Measurements from ENCODE around the gene DOK5. TPM values are rescaled to one million over a fixed set of nuclear protein-coding genes. Genes with fewer than 3 reads are reported as not detected.

The DOK5 gene
- total RNA-seq, 1 donor from 2014 or later = 2.9 TPM

GRCh38 chr20:54456423-54456822, 19.0 kb upstream of the DOK5 start:
- no peak overlapping the region for H3K4me3 Mint-ChIP-seq (ENCODE audit: low read depth)
- peaks cover 5% of the 10 kb centered on the region for H3K9me3 Mint-ChIP-seq

GRCh38 chr20:54456961-54457360, 18.4 kb upstream of the DOK5 start:
- Mint-ChIP-seq H3K27ac (no peak overlapping the region), H3K9me3 (peaks cover 5% of the 10 kb centered on the region), H3K4me1 (ENCODE audit: low read depth) (no peaks in the 10 kb centered on the region), H3K36me3 (ENCODE audit: low read depth) (no peaks in the 10 kb centered on the region), H3K4me3 (ENCODE audit: low read depth) (no peak overlapping the region), H3K27me3 (ENCODE audit: low read depth) (no peaks in the 10 kb centered on the region)
- intact Hi-C loops (cut with micrococcal nuclease) = no loop called here
- no peak for DNase-seq (ENCODE audit: low spot score)

More at GRCh38 chr20:54456423-54456822, 19.0 kb upstream of the DOK5 start:
- no peaks in the 10 kb centered on the region for H3K27me3 Mint-ChIP-seq (ENCODE audit: low read depth)
- intact Hi-C loops (cut with micrococcal nuclease) = no loop called here
- no peak for DNase-seq (ENCODE audit: low spot score)
- H3K27ac Mint-ChIP-seq = no peak overlapping the region
- no peaks in the 10 kb centered on the region for H3K4me1 Mint-ChIP-seq (ENCODE audit: low read depth)
- H3K36me3 Mint-ChIP-seq (ENCODE audit: low read depth) = no peaks in the 10 kb centered on the region

DNA sequence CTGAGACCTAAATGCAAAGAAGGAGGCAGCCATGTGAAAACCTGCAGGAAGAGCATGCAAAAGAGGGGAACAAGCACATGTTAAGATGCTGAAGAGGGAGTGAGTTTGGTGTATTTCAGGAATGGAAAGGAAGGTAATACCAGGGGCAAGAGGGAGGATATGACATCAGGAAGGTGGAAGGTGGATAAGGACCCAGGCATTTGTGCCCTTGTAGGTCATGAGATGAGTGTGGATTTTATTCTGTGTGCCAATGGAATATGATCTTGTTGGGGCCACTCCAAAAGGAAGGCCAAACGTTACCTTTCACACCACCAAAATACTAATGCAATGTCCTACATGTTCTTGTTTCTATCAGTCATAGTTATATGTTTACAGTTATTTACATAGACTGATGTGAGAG, 17.2 kb upstream of the DOK5 start:
- DNase-seq (ENCODE audit: low spot score) = no peak
- Mint-ChIP-seq H3K36me3 (ENCODE audit: low read depth) (no peaks in the 10 kb centered on the region), H3K27ac (no peak overlapping the region), H3K27me3 (ENCODE audit: low read depth) (no peaks in the 10 kb centered on the region), H3K9me3 (no peaks in the 10 kb centered on the region), H3K4me1 (ENCODE audit: low read depth) (no peaks in the 10 kb centered on the region), H3K4me3 (ENCODE audit: low read depth) (no peak overlapping the region)
- intact Hi-C loops (cut with micrococcal nuclease) = no loop called here

DNA sequence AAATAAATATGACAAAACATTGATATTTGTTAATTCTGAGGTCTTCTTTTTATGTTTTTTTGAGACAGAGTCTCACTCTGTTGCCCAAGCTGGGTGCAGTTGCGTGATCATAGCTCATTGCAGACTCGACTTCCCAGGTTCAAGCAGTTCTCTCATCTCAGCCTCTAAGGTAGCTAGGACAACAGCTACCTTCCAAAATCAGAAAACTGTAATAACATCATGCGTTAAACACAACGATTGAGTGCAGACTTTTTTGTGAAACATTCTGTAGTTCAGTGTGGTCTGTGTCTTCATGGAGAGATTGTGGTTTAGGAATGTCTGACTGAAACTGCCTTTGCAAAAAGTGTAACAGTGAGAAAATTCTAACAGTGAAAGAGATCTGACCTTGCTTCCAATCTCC, 16.1 kb upstream of the DOK5 start:
- Mint-ChIP-seq H3K9me3 (no peaks in the 10 kb centered on the region), H3K27ac (no peak overlapping the region), H3K4me1 (ENCODE audit: low read depth) (no peaks in the 10 kb centered on the region), H3K36me3 (ENCODE audit: low read depth) (no peaks in the 10 kb centered on the region), H3K27me3 (ENCODE audit: low read depth) (no peaks in the 10 kb centered on the region), H3K4me3 (ENCODE audit: low read depth) (no peak overlapping the region)
- intact Hi-C loops (cut with micrococcal nuclease) = no loop called here
- no peak for DNase-seq (ENCODE audit: low spot score)

DNA sequence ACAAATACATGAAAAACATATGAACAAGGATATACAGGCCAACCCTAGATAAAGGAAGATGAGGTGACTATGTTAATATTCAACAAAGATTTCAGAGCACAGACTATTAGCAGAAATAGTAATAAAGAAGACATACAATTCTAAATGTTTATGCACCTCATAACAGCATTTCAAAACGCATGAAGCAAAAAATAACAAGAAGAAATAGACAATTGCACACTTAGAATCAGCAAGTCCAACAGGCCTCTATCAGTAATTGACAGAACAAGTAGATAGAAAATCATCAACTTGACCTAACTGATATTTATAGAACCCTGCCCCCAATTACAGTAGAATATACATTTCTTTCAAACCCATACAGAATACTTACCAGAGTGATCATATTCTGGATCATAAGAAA, 11.4 kb upstream of the DOK5 start:
- no peaks in the 10 kb centered on the region for H3K4me1 Mint-ChIP-seq (ENCODE audit: low read depth)
- intact Hi-C loops (cut with micrococcal nuclease) = no loop called here
- H3K27ac Mint-ChIP-seq = no peak overlapping the region
- H3K4me3 Mint-ChIP-seq (ENCODE audit: low read depth) = no peak overlapping the region
- no peaks in the 10 kb centered on the region for H3K36me3 Mint-ChIP-seq (ENCODE audit: low read depth)
- H3K9me3 Mint-ChIP-seq = no peaks in the 10 kb centered on the region
- H3K27me3 Mint-ChIP-seq (ENCODE audit: low read depth) = no peaks in the 10 kb centered on the region
- no peak for DNase-seq (ENCODE audit: low spot score)

DNA sequence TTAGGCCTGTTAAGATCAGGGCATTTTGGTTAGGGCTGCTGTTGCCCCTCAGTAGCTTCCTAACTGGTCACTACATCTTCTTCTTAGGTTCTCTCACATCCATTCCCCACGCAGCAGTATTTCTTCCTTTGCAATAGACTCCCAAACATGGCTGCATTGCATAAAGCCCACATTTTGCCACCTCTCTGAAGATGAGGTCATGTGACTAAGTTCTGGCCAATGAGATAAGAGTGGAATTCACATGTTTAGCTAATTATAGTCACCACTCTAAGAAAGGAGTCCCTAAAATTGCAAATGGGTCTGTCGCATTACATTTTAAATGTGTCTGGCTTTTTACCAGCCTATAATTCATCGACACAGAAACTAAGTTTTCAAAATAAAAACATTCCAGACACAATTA, 9.3 kb upstream of the DOK5 start:
- H3K9me3 Mint-ChIP-seq = no peaks in the 10 kb centered on the region
- intact Hi-C loops (cut with micrococcal nuclease) = no loop called here
- no peaks in the 10 kb centered on the region for H3K27me3 Mint-ChIP-seq (ENCODE audit: low read depth)
- no peak overlapping the region for H3K4me3 Mint-ChIP-seq (ENCODE audit: low read depth)
- DNase-seq (ENCODE audit: low spot score) = no peak
- H3K36me3 Mint-ChIP-seq (ENCODE audit: low read depth) = no peaks in the 10 kb centered on the region
- H3K27ac Mint-ChIP-seq = no peak overlapping the region
- H3K4me1 Mint-ChIP-seq (ENCODE audit: low read depth) = no peaks in the 10 kb centered on the region

DNA sequence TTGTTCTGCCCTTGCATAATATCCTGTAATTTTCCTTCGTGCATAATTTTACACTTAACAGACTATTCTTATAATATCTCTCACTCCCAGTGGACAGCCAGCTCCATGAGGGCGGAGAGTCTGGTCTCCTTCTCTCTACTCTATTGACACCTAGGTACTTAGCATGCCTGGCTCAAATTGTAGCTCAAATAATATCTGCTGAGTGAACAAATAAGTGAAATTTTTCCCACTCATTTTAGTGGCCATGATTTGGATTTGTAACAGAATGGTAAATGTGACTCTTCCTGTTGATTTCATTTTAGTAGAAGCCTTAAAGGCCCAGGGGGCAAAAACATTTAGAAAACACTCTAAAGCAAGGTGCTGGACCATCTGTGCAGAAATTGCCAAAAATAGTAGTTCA, 7.8 kb upstream of the DOK5 start:
- no peak overlapping the region for H3K27ac Mint-ChIP-seq

GRCh38 chr20:54468082-54468481, 7.3 kb upstream of the DOK5 start:
- Mint-ChIP-seq H3K9me3 (no peaks in the 10 kb centered on the region), H3K4me1 (ENCODE audit: low read depth) (no peaks in the 10 kb centered on the region), H3K27me3 (ENCODE audit: low read depth) (no peaks in the 10 kb centered on the region), H3K27ac (no peak overlapping the region), H3K4me3 (ENCODE audit: low read depth) (no peak overlapping the region), H3K36me3 (ENCODE audit: low read depth) (no peaks in the 10 kb centered on the region)
- intact Hi-C loops (cut with micrococcal nuclease) = no loop called here
- DNase-seq (ENCODE audit: low spot score) = no peak

More for the DNA sequence above, 7.8 kb upstream of the DOK5 start:
- Mint-ChIP-seq H3K4me1 (ENCODE audit: low read depth) (no peaks in the 10 kb centered on the region), H3K4me3 (ENCODE audit: low read depth) (no peak overlapping the region), H3K9me3 (no peaks in the 10 kb centered on the region), H3K36me3 (ENCODE audit: low read depth) (no peaks in the 10 kb centered on the region), H3K27me3 (ENCODE audit: low read depth) (no peaks in the 10 kb centered on the region)
- no peak for DNase-seq (ENCODE audit: low spot score)
- intact Hi-C loops (cut with micrococcal nuclease) = no loop called here

DNA sequence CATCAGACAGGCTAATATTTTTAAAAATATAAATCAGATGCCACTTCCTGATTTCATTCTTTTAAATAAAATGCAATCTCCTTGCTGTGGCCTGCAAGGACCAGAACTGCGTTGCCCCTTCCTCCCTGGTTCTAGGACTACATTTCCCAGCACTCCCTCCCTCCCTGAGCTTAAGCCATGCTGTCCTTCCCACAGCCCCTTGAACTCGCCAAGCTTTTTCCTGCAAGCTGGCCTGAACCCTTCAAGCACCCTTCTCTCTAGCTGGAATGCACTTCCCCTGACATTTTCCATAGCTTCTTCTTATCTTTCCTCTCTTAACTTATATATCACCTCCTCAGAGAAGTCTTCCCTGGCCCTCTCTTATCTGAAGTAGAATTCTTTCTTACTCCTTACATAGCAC, 6.1 kb upstream of the DOK5 start:
- DNase-seq (ENCODE audit: low spot score) = no peak
- Mint-ChIP-seq H3K27me3 (ENCODE audit: low read depth) (peaks cover 10% of the 10 kb centered on the region), H3K9me3 (no peaks in the 10 kb centered on the region), H3K4me3 (ENCODE audit: low read depth) (no peak overlapping the region), H3K36me3 (ENCODE audit: low read depth) (no peaks in the 10 kb centered on the region), H3K4me1 (ENCODE audit: low read depth) (peaks cover 5% of the 10 kb centered on the region), H3K27ac (no peak overlapping the region)
- intact Hi-C loops (cut with micrococcal nuclease) = no loop called here

- Mint-ChIP-seq H3K4me1 (ENCODE audit: low read depth) (peaks cover 12% of the 10 kb centered on the region), H3K4me3 (ENCODE audit: low read depth) (no peak overlapping the region), H3K27ac (no peak overlapping the region), H3K27me3 (ENCODE audit: low read depth) (peaks cover 17% of the 10 kb centered on the region), H3K9me3 (no peaks in the 10 kb centered on the region), H3K36me3 (ENCODE audit: low read depth) (no peaks in the 10 kb centered on the region)
- no peak for DNase-seq (ENCODE audit: low spot score)
- intact Hi-C loops (cut with micrococcal nuclease) = loop anchor here (10.0 kb wide), 2 partner anchors 145 to 245 kb away; no protein-coding TSS in a partner anchor
These were observed 5.4 kb upstream of the DOK5 start for GRCh38 chr20:54469952-54470351.

DNA sequence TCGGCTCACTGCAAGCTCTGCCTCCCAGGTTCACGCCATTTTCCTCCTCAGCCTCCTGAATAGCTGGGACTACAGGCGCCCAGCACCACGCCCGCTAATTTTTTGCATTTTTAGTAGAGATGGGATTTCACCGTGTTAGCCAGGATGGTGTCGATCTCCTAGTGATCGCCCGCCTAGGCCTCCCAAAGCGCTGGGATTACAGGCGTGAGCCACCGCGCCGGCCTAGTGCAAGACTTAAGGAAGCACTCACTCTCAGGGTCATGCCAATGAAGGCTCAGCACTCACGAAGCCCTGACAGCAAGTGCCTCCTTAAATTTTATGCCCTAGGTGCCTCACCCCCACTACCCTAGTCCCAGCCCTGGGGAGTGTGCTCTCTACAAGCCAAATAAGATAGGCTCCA, 4.7 kb upstream of the DOK5 start:
- DNase-seq (ENCODE audit: low spot score) = no peak
- Mint-ChIP-seq H3K4me3 (ENCODE audit: low read depth) (no peak overlapping the region), H3K9me3 (no peaks in the 10 kb centered on the region), H3K27ac (no peak overlapping the region), H3K4me1 (ENCODE audit: low read depth) (peaks cover 12% of the 10 kb centered on the region), H3K36me3 (ENCODE audit: low read depth) (no peaks in the 10 kb centered on the region), H3K27me3 (ENCODE audit: low read depth) (peaks cover 19% of the 10 kb centered on the region)
- intact Hi-C loops (cut with micrococcal nuclease) = loop anchor here (10.0 kb wide), 2 partner anchors 146 to 246 kb away; no protein-coding TSS in a partner anchor

DNA sequence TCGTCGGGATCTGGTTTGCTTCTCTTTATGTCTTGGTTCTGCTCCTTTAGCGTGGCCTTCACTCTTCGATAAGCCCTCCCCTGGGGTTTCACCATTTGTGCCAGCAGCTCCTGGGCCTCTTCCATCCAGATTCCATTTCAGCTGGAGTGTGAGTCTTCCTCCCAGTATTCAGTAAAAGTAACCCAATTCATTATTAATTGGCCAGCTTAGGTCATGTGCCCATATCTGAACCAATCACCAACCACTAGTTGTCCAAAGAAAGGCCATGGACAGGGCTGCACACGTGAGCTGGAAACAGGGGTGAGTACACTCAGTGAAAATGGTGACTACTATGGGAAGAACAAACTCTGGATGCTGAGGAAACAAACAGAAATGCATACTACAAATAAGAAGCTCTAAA, 2.8 kb upstream of the DOK5 start:
- Mint-ChIP-seq H3K27ac (no peak overlapping the region), H3K9me3 (no peaks in the 10 kb centered on the region), H3K36me3 (ENCODE audit: low read depth) (no peaks in the 10 kb centered on the region), H3K4me3 (ENCODE audit: low read depth) (no peak overlapping the region), H3K4me1 (ENCODE audit: low read depth) (peaks cover 12% of the 10 kb centered on the region), H3K27me3 (ENCODE audit: low read depth) (peaks cover 36% of the 10 kb centered on the region)
- intact Hi-C loops (cut with micrococcal nuclease) = loop anchor here (10.0 kb wide), 2 partner anchors 148 to 248 kb away; no protein-coding TSS in a partner anchor
- no peak for DNase-seq (ENCODE audit: low spot score)

- Mint-ChIP-seq H3K4me1 (ENCODE audit: low read depth) (peaks cover 12% of the 10 kb centered on the region), H3K36me3 (ENCODE audit: low read depth) (no peaks in the 10 kb centered on the region), H3K9me3 (no peaks in the 10 kb centered on the region), H3K4me3 (ENCODE audit: low read depth) (no peak overlapping the region), H3K27me3 (ENCODE audit: low read depth) (peaks cover 39% of the 10 kb centered on the region), H3K27ac (no peak overlapping the region)
- intact Hi-C loops (cut with micrococcal nuclease) = loop anchor here (10.0 kb wide), 2 partner anchors 149 to 249 kb away; no protein-coding TSS in a partner anchor
- DNase-seq (ENCODE audit: low spot score) = no peak
These were observed 2.1 kb upstream of the DOK5 start for GRCh38 chr20:54473340-54473739.

DNA sequence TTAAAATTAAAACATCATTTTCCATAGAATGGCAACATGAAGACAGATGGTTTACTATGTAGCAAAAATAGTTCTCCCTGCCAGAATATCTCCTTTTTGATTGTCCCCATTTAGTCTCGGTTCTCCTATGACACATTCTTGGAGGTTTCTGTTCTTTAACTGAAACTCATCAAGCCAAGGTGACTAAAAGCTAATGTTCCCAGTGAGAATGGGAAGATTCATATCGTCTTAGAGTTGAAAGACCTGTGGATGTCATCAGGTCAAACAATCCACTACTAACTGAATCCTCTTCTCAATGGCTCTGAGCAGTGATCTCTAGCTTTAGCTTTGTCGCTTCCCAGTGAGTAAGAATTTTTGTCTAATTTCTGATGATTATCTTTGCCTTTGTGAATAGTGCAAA, 1.3 kb upstream of the DOK5 start:
- no peak for DNase-seq (ENCODE audit: low spot score)
- Mint-ChIP-seq H3K27me3 (ENCODE audit: low read depth) (peaks cover 39% of the 10 kb centered on the region), H3K27ac (no peak overlapping the region), H3K9me3 (no peaks in the 10 kb centered on the region), H3K4me3 (ENCODE audit: low read depth) (no peak overlapping the region), H3K36me3 (ENCODE audit: low read depth) (no peaks in the 10 kb centered on the region), H3K4me1 (ENCODE audit: low read depth) (peaks cover 12% of the 10 kb centered on the region)
- intact Hi-C loops (cut with micrococcal nuclease) = loop anchor here (10.0 kb wide), 2 partner anchors 149 to 249 kb away; no protein-coding TSS in a partner anchor
